ENCODE measurements around the gene SAMD10. TPM values are rescaled to one million over a fixed set of nuclear protein-coding genes. Genes with fewer than 3 reads are reported as not detected.

Gene SAMD10
- total RNA-seq, 1 donor from 2014 or later: 3.1 TPM

- TF ChIP-seq CTCF (IDR thresholded peaks at IDR 0.05; ENCODE audit: partially characterized antibody, unreplicated experiment): no peak
- DNase-seq: no peak
- Mint-ChIP-seq H3K27me3 (ENCODE audit: unreplicated experiment) (peaks cover 9% of the 10 kb centered on the region), H3K27ac (ENCODE audit: unreplicated experiment) (no peak overlapping the region), H3K9me3 (ENCODE audit: unreplicated experiment) (peaks cover 2% of the 10 kb centered on the region), H3K4me3 (ENCODE audit: unreplicated experiment) (no peak overlapping the region), H3K4me1 (ENCODE audit: low read depth, unreplicated experiment) (no peaks in the 10 kb centered on the region), H3K36me3 (ENCODE audit: unreplicated experiment) (no peaks in the 10 kb centered on the region)
Measured at GRCh38 chr20:64024141-64024990, 44.9 kb upstream of the SAMD10 start.

- Mint-ChIP-seq H3K9me3 (ENCODE audit: unreplicated experiment) (peaks cover 2% of the 10 kb centered on the region), H3K4me1 (ENCODE audit: low read depth, unreplicated experiment) (no peaks in the 10 kb centered on the region), H3K27ac (ENCODE audit: unreplicated experiment) (no peak overlapping the region), H3K27me3 (ENCODE audit: unreplicated experiment) (peaks cover 9% of the 10 kb centered on the region), H3K36me3 (ENCODE audit: unreplicated experiment) (no peaks in the 10 kb centered on the region), H3K4me3 (ENCODE audit: unreplicated experiment) (no peak overlapping the region)
- TF ChIP-seq CTCF (IDR thresholded peaks at IDR 0.05; ENCODE audit: partially characterized antibody, unreplicated experiment): no peak
- DNase-seq: no peak
Measured at GRCh38 chr20:64023361-64024140, 44.1 kb upstream of the SAMD10 start.

GRCh38 chr20:64022671-64023360 lies 43.4 kb upstream of the SAMD10 start:
- H3K4me3 Mint-ChIP-seq (ENCODE audit: unreplicated experiment): no peak overlapping the region

GRCh38 chr20:64021124-64021975 lies 41.9 kb upstream of the SAMD10 start:
- peaks cover 5% of the 10 kb centered on the region for H3K36me3 Mint-ChIP-seq (ENCODE audit: unreplicated experiment)
- H3K4me3 Mint-ChIP-seq (ENCODE audit: unreplicated experiment): no peak overlapping the region
- H3K27ac Mint-ChIP-seq (ENCODE audit: unreplicated experiment): peak overlapping the region; percentile 28
- no peak for DNase-seq
- peaks cover 10% of the 10 kb centered on the region for H3K27me3 Mint-ChIP-seq (ENCODE audit: unreplicated experiment)
- no peak for TF ChIP-seq CTCF (IDR thresholded peaks at IDR 0.05; ENCODE audit: partially characterized antibody, unreplicated experiment)
- peaks cover 2% of the 10 kb centered on the region for H3K9me3 Mint-ChIP-seq (ENCODE audit: unreplicated experiment)
- H3K4me1 Mint-ChIP-seq (ENCODE audit: low read depth, unreplicated experiment): no peaks in the 10 kb centered on the region

More at GRCh38 chr20:64022671-64023360, 43.4 kb upstream of the SAMD10 start:
- Mint-ChIP-seq H3K9me3 (ENCODE audit: unreplicated experiment) (peaks cover 2% of the 10 kb centered on the region), H3K27ac (ENCODE audit: unreplicated experiment) (no peak overlapping the region), H3K27me3 (ENCODE audit: unreplicated experiment) (peaks cover 9% of the 10 kb centered on the region), H3K36me3 (ENCODE audit: unreplicated experiment) (peaks cover under 1% of the 10 kb centered on the region), H3K4me1 (ENCODE audit: low read depth, unreplicated experiment) (no peaks in the 10 kb centered on the region)
- TF ChIP-seq CTCF (IDR thresholded peaks at IDR 0.05; ENCODE audit: partially characterized antibody, unreplicated experiment): no peak
- DNase-seq: no peak
